Ureter (tissue), 1 donor: ENCODE measurements around the gene S100A4. TPM values are rescaled to one million over a fixed set of nuclear protein-coding genes. Genes with fewer than 3 reads are reported as not detected.
"Not testable (repeated sequence)": the region's sequence is repeated elsewhere in the genome, so short reads cannot be mapped to it uniquely, and the experiment has no call there.

Source experiments
- DNase-seq: peaks from one replicate; pipeline ENCODE4 v3.0.0-alpha.2; 2020; ENCODE audit warnings: low spot score
- total RNA-seq: library from RNA; stranded (reverse); gene quantifications from one replicate; pipeline ENCODE4 v1.2.4, GENCODE V29; 2023
- donor health status: DM: yes; HTN: yes; CAD: no.

S100A4 gene
- total RNA-seq: 120 TPM

DNA sequence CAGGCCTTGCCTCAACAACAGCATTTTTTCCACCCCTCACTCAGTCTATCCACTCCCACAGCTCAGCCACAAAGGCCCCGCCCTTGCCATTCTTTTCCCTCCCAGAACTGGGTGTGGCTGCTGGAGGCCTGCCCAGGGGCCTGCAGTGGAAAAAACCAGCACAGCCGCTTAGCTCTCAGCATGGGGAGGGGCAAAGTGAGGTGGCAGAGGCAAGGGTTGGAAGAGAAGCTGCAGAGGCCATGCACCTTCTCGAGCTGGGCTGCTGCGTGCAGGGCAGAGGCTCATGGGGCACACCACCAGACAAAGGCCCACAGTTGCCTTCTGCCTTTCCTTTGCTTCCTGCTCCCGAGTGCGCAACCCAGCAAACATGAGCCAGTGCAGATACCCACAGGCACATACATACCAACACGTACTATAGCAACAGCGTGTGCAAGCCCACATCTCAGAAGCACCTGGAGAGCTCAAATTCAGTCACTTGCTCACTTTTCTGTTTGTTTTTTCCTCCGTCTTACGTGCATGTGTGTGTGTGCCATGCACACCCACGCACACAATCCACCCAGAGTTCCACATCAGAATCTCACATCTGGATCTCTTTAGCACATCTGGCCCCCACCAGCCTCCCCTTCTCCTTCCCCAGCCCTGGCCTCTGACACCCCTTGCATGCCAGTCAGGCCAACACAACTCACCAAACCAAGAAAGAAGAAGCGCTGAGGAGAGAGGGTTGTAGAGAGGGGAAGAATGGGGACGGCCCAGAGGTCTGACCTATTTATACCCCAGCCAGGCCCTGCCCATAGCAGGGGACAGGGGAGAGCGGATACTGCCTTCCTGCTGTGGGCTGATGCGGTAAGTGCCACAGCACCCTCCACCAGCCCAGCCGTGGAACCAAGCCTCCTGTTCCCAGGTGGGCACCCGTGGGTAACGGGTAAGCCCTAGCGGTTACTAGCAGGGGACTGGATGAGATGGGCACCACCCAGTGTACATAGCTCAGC is at the start of gene S100A4:
Gene S100A4 (minus strand): TSS at position 740 of the 989 bp plus-strand sequence. CDS start 1,012 bp downstream, outside the sequence.
- DNase-seq: peak; percentile 97

DNA sequence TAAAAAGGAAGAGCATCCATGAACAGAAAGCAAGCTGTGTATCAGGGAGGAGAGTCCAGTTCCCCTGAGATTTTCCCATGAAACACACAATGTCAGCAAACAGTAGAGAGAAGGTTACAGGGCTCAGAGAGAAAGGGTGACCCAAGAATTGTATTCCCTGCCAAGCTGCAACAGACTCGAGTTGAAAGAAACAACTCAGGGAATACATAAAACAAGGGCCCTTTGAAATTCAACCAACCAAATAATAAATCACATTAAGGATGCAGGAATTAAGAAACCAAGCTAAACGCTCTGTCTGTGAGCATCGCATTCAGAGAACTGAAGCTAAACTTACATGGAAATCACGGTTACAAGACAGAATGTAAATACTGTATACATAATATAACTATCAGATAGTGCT is 47.1 kb upstream of the S100A4 start:
- DNase-seq: no peak

DNA sequence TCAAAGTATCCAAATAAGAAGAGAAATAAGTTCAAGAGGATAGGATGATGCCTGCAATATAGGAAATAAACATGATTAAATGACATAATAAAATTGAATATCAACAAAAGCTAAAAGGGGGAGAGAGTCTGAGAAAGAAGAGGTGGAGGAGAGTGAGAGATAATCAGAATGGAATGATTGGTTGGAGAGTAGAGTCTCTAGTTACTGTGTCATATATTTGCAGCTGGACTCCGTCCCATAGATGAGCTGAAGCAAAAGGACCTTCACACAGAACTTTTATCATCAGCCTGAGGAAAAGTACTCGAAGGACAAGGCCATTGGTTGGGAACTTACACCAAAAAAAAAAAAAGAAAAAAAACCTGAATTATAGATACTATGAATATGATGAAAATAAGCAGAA is 42.9 kb upstream of the S100A4 start:
- DNase-seq: no peak

DNA sequence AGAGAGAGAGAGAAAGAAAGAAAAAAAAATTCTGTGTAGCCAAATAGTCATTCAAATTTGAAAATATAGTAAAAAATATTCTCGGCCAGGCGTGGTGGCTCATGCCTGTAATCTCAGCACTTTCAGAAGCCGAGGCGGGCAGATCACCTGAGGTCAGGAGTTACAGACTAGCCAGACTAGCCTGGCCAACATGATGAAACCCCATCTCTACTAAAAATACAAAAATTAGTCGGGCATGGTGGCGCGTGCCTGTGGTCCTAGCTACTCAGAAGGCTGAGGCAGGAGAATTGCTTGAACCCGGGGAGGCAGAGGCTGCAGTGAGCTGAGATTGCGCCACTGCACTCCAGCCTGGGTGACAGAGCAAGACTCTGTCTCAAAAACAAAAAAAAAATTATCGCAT is 42.4 kb upstream of the S100A4 start:
- DNase-seq: not testable (repeated sequence)

DNA sequence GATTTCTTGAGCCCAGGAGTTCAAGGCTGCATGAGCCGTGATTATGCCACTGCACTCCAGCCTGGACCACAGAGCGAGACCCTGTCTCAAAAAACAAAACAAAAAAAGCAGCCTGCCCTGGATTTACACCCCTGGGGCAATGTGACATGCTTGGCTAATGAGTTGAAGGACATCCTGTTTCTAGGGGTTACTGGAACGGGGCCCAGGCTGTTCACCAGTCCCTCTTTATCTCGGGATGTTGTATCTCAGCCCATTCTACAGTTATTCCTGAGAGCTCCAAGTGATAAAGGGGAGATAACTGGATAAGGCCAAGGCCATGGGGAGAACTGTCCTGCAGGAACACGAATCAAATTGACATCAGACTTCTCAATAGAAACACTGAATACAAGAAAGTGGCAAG is 41.7 kb upstream of the S100A4 start:
- no peak for DNase-seq

DNA sequence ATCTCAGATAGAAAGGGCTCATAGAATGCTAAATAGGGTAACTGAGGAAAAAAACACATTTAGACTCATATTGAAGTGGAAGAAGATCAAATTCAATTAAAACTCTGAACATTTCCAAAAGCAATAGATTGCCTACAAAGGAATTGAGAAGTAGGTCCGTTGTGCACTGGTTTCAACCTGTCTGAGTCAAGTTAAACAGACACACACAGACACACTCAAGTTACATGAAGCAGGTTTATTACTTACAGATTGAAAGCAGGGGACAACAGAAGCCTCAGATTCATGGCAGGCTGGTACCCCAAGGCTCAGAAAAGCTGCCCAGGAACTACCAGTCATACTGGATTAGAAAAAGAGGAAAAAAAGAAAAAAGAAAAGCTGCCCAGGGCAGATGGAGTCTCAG is 40.7 kb upstream of the S100A4 start:
- no peak for DNase-seq

DNA sequence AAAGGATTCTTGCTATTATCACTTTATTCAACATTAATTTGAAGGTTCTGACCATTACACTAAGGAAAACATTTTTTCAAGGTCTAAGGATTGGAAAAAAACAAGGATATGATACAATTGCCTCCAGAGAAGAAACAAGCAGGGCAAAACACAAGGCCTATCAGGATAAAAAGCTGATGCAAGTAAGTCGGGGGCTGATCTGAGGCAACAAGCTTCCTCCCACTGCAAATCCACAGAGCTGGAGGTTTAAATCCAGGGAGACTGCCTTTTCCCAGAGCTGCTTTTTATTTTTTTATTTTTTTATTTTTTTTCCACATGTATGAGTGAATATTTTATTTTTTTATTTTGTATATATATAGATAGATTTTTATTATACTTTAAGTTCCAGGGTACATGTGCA is 39.4 kb upstream of the S100A4 start:
- no peak for DNase-seq

DNA sequence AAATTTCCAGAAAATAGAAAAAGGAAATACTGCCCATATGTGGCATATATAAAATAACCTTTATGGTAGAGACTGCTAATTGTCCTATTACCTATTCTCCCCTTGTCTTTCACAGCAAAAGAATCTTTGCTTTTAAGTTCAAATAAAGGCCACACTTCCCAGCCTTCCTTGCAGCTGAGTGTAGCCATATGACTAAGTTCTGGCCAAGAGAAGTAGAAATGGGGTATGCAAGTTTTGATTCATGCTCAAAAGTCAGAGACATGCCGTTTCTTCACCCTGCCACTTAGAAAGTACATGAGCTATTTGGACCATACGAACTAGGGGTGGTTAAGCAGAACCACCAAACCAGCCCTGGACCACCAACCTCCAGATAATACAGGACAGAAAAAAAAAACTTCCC is 38.4 kb upstream of the S100A4 start:
- DNase-seq: no peak

DNA sequence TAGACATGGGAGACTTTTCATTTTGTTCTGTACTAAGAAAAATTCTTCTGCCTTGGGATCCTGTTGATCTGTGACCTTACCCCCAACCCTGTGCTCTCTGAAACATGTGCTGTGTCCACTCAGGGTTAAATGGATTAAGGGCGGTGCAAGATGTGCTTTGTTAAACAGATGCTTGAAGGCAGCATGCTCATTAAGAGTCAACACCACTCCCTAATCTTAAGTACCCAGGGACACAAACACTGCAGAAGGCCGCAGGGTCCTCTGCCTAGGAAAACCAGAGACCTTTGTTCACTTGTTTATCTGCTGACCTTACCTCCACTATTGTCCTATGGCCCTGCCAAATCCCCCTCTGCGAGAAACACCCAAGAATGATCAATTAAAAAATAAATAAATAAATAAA is 37.9 kb upstream of the S100A4 start:
- DNase-seq: not testable (repeated sequence)

DNA sequence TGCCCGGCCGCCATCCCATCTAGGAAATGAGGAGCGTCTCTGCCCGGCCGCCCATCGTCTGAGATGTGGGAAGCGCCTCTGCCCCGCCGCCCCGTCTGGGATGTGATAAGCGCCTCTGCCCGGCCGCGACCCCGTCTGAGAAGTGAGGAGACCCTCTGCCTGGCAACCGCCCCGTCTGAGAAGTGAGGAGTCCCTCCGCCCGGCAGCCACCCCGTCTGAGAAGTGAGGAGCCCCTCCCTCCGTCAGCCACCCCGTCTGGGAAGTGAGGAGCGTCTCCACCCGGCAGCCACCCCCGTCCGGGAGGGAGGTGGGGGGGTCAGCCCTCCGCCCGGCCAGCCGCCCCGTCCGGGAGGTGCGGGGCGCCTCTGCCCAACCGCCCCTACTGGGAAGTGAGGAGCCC is 37.2 kb upstream of the S100A4 start:
- not testable (repeated sequence) for DNase-seq

DNA sequence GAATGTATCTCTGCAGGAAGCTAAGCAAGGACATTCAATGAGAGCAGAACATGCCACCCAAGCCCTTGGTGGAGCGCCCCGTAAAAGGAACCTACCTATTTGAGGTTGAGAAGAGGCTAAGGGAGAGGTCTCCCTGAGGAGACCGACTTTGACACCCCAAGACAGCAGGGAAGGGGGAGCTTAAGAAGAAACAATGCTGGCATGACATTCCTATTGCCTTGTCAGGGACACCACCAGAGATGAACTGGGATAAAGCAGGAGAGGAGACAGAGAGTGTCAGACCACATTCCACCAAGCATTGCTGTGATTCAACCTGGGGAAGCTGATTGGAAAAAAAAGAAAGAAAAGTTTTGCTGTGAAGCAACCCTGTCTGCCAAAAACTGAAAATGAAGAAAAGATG is 33.3 kb upstream of the S100A4 start:
- no peak for DNase-seq

DNA sequence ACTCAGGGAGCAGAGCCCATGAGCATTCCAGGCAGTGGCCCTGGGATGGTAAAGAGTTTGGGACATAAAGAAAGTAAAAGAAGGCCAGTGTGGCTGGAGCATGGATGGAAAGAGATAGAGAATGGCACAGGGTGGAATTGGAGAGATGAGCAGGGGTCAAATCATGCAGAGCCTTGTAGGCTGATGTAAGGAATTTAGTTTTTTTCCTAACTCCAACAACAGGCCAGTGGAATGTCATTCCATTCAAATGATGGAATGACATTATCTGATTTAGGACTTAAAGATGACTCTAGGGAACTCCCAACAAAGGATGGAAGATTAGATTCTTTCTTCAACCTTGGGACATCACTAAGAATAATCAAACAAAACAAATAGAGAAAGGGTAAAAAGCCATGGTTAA is 32.9 kb upstream of the S100A4 start:
- no peak for DNase-seq

DNA sequence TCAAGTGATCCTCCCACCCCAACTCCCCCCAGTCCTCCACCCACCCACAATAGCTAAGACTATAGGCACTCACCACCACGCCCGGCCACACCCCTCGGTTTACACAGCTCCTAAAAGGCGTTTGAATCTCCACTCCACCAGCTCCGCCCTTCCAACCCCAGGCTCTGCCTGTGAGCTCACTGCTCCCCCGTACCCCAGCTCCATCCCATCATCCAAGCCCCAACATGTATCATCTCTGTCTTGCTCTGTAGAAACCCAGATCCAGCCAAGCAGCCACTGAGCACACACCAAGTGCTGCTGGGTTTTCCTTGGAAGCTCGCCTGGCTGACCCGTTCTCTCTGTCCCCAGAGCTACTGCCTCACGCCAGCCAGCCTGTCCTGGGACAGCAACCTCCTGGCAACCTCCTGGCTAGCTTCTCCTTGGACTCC is 32.0 kb upstream of the S100A4 start:
- DNase-seq: no peak

DNA sequence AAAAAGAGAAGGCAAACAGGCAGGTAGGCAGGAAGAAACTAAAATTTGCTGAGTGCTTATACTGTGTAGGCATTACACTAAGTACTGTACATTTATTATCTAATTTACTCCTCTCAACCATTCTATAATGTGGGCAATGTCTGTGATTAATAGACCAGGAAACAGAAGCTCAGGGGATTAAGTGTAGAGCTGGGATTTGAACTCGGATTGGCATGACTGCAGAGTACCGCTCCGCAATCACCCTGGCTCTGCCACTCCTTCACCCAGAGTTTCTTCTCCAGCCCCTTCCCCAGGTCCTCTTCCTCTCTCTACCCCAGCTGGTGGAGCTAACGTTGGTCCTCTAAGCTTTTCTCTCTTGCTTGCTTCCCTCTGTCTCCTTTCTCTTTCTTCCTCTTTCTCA is 31.5 kb upstream of the S100A4 start:
- no peak for DNase-seq

DNA sequence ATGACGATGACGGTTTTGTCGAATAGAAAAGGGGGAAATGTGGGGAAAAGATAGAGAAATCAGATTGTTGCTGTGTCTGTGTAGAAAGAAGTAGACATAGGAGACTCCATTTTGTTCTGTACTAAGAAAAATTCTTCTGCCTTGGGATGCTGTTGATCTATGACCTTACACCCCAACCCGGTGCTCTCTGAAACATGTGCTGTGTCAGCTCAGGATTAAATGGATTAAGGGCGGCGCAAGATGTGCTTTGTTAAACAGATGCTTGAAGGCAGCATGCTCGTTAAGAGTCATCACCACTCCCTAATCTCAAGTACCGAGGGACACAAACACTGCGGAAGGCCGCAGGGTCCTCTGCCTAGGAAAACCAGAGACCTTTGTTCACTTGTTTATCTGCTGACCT is 29.9 kb upstream of the S100A4 start:
- not testable (repeated sequence) for DNase-seq

DNA sequence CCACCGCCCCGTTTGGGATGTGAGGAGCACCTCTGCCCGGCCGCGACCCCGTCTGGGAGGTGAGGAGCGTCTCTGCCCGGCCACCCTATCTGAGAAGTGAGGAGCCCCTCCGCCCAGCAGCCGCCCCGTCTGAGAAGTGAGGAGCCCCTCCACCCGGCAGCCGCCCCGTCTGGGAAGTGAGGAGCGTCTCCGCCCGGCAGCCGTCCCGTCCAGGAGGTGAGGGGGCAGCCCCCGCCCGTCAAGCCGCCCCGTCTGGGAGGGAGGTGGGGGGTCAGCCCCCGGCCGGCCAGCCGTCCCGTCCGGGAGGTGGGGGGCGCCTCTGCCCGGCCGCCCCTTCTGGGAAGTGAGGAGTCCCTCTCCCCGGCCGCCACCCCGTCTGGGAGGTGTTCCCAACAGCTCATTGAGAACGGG is 29.5 kb upstream of the S100A4 start:
- DNase-seq: not testable (repeated sequence)

DNA sequence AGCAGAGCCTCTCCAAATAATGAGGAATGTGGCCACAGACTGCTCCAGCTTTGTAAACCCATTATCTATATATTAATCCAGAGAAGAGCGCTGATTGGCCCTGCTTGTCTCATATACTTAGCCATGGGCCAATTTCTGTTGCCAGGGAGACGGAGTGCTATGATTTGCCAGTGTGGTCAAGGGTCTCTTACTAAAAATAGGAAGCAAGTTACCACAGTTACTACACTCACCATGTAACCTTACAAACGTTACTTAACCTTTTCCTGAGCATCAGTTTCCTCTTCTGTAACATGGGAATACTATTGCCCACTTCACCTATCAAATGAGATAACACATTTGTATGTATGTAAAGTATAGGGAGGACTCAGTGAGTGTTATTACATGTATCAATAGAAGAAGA is 27.7 kb upstream of the S100A4 start:
- no peak for DNase-seq

DNA sequence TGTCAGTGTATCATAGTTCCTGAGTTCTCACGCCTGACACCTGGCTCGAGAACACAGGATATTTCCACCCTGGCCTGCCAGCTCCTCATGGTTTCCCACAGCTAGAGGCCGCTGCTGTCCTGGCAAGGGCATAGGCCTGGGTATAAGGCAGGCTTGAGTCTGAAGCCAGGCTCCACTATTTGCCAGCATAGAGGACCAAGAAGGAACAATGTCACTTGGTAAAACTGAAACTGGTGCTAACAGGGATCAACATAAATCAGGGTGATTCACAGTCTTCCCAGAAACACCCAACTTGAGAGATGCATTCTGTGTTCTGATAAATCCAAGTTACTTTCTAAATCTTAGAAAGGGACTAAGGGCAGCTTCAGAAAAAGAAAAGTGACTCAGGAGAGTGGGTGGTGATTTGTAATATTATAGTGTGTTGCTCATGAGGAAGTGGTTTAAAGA is 27.0 kb upstream of the S100A4 start:
- peak; percentile 85 for DNase-seq

DNA sequence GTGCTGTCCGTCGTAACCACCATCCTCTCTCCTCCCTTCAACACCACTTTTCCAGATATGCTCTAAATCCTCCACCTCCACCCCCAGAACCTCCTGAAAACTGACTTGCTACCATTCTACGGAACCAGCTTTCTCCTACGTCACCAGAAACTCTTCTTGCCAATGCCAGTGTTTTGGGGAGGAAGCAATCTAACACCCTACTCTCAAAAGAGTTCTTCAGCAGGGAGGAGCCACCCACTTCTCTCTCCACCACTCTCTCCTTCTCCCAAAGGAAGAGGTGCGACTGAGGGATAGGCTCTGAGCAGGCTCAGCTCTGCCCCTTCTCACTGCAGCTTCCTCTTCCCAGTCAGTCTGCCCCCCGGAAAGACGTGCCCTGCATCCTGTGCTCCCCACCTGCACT is 26.1 kb upstream of the S100A4 start:
- DNase-seq: no peak

DNA sequence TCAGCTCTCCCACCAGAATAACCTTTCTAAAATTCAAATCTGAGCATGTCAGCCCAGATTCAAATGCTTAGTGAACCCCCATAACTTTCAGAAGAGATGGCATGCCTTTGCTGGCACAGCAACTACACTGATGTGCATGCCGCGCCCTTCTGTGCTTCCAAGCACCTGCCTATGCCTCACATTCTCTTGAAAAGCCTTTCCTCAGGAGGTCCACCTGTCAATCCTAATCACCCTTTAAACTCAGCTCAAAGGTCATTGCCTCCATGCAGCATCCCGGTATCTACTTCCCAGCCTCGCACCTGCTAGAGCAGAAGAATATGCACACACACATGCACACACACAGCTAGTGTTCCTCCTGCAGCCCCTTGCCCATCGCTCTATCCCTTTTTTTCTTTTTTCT is 25.3 kb upstream of the S100A4 start:
- no peak for DNase-seq

DNA sequence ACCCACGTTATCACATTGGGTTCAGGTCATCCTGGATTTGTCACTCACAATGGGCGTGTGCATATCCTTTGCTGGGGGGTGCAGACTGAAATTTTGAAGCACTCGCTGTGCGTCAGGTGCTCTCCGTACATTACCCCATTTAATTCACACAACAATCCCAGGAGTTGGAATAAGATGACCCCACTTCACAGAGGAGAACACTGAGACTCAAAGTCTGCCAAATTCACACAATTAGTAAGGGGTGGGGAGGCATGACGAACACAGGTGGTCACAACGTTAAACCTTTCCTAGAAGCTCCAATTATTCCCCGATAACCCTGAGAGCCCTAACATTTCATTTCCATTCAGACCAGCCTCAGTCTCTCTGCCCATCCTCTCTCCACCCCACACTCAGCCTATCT is 23.9 kb upstream of the S100A4 start:
- no peak for DNase-seq

DNA sequence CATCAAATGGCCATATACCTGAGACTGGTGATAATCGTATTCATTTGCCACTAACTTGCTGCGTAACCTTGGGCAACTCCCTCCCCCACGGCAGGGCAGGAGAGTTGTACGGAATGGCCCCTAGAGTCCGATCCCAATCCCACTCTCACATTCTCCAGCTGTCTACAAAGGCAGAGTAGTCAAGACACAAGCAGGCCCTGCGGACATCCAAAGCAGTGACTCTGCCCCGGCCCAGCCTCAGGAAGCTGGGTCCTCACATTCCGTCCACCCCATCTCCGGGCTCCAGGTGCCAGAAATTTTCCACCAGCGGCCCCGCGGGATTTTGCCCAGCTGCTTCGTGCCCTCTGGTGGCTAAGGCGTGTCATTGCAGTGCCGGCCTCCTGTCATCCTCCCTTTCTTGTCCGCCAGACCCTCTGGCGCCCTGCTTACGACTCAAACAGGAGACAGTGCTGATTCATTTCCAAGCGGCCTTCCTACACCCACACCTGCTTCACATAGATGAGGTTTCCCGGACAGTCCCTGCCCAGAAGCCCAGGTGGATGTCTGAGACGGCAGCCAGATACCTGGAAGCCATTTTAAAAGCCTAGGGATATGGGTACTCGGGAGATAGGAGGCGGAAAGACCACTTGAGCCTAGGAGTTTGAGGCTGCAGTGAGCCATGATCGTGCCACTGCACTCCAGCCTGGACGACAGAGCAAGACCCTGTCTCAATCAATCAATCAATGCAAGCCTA is 22.9 kb upstream of the S100A4 start:
- peak; percentile 93 for DNase-seq
